GM12892 (cell line): Measurements from ENCODE around the gene SETX.

Source experiments
- POLR2A ChIP-seq: IDR thresholded peaks from 2 replicates; pipeline ENCODE4 v1.6.1; 2011; ENCODE audit warnings: low read depth, low read length, control low read depth
- POLR2AphosphoS5 ChIP-seq: IDR thresholded peaks from 2 replicates; pipeline ENCODE4 v1.6.1; 2011; ENCODE audit warnings: low read depth, low read length, control low read depth

- no peak for TF ChIP-seq POLR2AphosphoS5
- no peak for TF ChIP-seq POLR2A
Measured at GRCh38 chr9:132241483-132241839, 113.3 kb downstream of the SETX start.
